Measurements from ENCODE around the gene MALRD1.

The MALRD1 gene

DNA sequence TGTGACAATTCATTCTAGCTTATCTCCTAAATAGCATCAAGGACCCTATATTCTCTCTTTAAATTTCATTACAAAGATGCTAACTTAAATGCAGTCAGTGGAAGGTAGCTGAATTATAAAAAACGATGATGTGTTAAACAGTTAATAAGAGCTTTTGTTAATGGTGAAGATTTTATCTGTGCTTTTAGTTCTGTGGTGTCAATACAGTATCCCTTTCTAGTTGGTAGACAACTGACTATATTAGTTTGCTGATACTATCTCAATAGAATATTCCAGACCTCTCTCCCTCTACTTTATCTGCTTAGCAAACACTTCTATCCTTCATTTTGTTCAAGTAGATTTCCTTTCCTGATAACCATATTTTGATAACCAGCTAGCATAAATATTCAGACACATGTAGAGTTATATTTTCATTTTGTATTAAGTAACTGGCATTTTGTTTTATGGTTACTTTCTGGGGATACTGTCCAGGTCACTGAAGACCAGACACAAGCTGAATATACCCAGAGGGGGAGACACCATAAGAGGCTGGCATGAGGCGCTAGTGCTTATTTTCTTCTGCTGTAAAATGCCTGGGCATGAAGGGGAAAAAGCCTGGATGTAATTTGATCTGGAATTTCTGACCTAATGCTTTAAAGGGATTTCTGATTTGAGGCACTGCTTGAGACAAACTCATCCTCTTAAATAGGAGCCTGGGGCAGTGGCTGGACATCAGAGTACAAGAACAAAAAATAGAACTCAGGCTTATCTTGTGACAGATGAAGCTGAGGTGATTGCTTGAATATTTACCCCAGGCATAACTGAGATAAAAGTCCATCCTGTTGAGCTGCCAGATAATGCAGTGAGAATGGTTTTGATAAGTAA, 197.5 kb downstream of the MALRD1 start:
- no peak for DNase-seq

DNA sequence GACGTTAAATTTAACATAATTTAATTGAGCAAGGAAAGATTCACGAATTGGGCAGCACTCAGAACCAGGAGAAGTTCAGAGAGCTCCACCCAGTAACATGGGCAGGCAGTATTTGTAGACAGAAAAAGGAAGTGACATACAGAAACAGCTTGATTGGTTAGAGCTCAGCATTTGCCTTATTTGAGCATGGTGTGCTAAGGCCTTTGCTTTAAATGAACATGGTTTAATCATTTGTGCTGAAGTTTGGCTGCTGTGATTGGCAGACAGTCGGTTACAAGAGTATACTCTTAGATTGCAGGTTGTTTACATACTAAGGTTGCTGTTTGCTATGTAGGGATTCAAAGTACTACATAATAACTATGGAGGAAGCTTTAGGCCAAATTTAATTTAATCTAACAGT, 199.2 kb downstream of the MALRD1 start:
- no peak for DNase-seq

DNA sequence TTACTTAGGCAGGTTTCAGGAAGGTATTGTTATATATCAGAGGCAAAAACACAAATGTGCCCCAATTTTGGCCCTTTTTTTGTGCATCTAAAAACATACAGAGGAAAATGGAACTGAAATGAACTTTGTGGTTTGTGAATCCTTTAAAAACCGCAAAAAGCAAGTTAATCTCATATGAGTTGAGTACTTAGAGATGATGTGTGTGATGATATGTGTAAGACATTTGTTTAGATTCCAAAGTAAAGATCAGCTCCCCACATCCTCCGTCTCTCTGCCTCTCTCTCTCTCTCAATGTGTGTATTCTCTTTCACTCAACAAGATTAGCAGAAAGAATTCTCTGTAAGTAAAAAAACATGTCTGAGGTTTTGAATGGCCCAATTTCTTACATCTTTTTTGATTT, 201.9 kb downstream of the MALRD1 start:
- no peak for DNase-seq

DNA sequence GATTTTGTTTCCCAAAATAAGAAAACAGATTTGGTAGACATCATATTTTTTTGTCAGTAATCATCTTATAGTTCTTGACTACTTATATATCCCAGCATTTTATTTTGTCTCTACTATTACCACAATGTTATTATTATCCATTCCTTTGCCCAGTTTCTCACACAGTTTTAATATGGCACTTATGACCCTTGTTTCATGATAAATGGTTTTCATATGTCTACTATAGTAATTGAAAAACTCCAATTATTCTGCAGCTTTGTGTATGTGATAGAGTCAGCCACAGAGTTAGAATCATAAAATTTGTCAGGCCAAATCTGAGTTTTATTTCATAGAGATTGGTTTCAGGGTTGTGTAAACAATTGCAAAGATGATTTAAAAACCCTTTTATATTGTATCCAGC, 203.9 kb downstream of the MALRD1 start:
- no peak for DNase-seq

DNA sequence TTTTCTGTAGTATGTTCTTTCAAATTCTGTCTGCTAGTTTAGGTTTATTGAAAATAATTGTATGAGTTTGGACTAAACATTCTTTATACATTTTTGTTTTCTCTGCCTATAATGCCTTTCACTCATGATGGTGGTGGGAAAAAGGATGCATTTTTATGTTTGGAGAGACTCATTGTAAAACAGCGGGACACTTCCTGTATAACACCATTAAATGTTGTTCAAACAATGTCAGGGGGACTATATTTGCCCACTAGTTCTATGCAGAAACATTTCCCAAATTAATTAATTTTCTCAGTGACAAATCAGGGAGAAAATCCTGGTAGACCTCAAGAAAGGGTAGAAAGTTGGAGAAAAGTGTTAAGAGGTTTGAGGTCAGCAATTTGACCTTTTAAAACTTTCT, 207.7 kb downstream of the MALRD1 start:
- no peak for DNase-seq

DNA sequence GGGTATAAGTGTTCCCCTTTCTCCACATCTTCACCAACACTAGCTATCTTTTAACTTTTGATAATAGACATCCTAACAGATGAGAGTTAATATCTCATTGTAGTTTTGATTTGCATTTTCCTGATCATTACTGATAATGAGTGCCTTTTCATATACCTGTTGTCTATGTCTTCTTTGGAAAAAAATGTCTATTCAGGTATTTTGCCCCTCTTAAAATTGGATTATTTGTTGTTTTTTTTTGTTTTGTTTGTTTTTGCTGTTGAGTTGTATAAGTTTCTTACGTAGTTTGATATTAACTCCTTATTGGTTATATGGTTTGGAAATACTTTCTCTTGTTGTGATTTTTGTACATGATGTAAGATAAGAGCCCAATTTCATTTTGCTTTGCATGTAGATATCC, 214.7 kb downstream of the MALRD1 start:
- no peak for DNase-seq

DNA sequence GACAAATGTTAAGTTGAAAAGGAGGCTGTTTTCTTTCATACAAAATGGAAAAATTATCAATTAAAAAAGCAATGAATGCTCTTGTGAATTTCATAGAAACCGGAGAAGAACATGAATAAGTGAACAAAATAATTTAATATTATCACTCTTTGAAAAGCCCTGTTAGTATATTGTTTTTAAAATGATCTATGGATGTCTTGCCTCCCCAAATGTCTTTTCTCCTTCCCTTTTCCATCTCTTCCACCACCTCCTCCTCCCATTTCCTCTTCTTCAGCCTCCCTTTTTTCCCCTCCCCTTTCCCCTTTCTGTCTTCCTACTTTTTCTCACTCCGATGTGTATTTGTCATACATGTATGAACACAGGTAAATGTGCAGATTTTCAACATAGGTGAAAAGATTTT, 234.7 kb downstream of the MALRD1 start:
- no peak for DNase-seq

DNA sequence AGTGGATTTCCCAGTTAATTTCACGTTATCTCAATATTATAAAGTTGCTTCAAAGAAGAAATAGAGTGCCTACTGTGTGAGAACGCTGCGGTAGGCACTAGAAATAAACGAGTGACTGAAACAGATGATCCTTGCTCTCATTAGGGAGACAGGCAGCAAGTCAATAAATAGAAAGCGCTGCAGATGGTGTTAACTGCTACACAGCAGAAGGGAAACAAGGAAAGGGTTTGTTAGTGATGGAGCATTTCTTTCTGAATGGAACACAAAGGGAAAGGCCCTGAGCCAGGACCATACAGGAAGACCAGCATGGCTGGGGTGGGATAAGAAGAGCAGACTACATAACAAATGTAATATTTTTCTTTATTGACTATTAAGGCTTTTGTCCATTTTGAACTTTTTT, 235.2 kb downstream of the MALRD1 start:
- DNase-seq = no peak

DNA sequence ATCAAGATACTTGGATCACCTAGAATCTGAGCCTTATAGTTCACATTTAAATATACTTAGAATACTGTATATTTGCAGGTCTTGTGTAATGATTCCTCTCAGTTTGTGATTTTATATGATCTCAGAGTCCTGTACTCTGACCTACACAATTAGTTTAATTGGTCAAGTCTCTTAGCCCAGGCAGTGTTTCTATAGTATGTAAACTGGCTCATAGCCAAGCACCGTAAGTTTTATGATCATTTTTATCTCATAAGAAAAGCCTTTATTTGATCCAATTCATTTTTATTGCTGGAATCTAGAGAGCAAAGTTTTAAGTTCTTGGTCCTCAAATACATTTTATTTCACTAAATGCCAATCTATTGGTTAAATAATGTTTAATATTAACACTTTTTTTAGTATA, 242.2 kb downstream of the MALRD1 start:
- DNase-seq = no peak

DNA sequence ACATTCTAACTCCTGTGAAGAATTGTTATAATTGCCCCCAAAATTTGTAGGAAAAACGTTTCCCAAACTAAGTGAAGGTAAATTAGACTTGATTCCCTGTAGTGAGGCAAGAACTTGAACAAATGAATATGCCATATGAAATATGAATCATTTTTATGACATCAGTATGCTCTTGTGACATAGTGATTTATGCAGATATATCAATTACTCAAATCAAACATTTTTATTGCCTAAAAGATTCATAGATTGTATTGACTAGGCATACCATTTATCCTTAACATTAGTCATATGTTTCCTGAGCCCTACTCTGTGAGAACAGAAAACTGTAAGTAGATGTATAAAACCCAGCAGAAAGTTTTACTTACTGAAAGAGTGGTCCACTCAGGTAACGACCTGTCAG, 245.6 kb downstream of the MALRD1 start:
- no peak for DNase-seq

DNA sequence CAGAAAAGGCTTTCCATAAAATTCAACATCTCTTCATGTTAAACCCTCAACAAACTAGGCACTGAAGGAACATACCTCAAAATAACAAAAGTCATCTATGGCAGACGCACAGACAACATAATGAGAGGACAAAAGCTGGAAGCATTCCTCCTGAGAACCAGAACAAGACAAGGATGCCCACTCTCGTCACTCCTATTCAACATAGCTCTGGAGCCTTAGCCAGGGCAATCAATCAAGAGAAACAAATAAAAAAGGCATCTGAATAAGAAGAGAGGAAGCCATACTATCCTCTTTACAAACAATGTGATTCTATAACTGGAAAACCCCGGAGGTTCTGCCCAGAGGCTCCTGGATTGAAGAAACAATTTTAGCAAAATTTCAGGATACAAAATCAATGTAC, 251.0 kb downstream of the MALRD1 start:
- DNase-seq = no peak

DNA sequence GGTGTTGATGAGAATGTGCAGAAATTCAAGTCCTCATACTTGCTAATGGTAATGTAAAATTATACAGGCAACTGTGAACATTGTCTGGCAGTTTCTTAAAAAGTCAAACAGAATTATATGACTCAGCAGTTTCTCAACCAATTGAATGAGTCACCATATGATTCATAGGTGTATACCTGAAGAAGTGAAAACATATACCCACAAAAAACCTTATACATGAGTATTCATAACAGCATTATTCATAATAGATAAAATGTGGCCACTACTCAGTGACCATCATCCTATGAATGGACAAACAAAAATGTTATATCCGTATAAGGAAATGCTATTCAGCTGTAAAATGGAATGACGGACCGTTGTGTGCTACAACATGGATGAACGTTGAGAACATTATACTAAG, 253.5 kb downstream of the MALRD1 start:
- no peak for DNase-seq

DNA sequence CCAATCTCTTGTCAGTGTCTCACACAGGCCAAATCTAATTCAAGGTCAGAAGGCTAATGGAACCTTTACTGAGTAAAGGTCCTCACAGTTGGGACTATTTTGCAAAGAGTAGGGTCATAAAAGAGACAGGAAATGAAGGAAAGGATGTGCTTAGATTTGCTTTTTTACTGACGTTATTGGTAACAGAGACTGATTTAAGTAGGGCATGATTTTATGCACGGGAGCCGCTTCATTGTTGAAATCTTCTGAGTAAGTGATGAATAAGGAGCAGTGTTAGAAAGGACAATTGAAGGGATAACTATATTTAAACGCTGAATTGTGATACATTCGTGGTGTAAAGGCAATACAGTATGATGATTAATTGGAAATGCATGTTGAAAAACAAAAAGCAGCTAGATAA, 261.5 kb downstream of the MALRD1 start:
- DNase-seq = no peak

DNA sequence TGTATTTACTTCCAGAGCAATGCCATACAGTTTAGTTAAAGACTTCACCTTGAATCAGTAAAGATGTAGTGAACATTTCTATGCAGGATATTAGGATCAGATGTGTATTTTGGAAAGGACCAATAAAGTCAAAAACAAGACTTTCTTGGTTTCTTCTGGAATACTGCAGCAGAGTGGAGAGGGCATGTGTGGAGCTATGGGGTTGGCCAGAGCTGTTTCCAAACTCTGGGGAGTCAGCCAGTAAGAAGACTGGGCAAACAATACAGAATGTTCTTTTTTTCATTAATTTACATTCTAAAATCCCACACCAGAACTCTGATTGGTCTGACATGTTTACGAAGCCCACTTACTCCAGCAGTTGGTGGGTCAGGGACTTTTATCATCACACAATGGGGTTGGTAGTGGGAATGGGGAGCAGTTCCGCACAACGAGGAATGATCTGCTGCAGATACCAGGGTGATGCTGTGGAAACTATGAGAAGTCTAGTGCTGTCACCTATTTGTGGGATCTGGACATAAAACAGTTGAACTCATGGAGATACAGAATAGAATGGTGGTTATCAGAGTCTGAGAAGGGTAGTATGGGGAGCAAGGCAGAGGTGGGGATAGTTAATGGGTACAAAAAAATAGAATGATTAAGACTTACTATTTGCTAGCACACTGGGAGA, 267.7 kb downstream of the MALRD1 start:
- DNase-seq = no peak

DNA sequence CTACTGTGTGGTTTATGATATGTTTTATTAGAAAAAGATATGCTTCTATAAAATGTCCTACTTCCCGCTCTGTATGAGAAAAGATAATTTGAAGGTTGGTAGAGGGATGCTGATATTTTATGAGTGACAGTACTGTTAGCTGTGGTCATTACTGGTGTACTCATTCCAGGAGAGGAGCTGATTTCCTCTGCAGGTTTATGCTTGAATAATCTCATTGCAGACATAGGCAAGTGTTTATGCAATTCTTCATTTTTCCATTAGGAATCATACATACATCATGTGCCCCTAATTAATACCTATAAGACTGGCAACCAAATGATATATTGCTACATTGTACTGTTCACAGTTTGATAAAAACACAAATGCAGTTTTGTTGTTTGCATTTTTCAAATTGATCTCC, 269.4 kb downstream of the MALRD1 start:
- no peak for DNase-seq

DNA sequence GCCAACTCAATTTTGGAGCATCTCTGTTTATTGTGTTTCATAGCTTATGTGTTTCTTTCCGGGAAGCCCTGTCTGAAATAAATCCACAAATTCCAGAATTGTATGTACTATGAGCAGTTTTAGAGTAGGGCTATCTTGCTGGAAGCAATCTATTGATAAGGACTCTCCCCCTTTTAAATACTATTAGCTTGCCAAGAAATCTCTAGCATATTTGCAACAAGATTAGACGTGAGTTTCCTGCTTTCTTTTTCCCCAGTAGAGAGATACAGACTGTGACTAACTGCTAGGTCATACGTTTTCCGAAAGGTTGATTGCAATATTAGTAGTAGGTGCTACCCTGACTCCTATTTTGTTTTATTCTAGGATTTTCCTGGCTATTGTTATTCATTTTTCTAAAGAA, 277.0 kb downstream of the MALRD1 start:
- no peak for DNase-seq

DNA sequence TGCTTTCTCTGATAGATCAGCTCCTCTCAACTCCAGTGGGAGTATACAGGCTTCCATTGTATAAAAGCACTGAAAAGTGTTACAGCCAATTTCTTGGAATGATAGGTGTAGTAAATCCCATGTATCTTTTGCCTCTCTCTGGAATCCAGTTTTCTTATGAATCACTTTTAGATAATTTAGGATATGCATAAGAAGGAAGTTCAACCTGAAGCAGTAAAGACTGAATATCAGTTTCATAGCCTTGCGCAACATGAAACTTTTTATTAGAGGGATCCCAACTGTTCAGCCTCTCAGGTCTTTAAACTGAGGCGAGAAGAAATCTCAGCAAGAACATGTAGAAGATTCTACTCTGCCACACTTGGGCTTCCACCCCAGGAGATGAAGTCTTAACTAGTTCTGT, 280.0 kb downstream of the MALRD1 start:
- no peak for DNase-seq

DNA sequence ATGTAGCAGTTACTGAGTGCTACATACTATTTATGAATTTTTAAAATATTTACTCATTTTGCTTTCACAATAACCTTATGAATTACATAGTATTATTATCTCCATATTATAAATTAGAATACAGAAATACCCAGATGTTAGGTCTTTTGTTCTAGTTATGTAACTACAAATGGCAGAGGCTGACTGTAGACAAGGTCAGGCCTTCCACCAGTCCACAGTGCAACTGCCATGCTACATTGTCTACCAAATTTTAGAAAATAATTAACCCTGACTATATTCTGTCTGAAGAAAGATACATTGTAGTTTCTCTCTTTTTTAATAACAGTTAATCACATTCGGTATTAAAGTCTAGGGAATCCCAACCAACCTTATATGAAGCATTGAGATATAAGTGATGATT, 280.9 kb downstream of the MALRD1 start:
- no peak for DNase-seq

DNA sequence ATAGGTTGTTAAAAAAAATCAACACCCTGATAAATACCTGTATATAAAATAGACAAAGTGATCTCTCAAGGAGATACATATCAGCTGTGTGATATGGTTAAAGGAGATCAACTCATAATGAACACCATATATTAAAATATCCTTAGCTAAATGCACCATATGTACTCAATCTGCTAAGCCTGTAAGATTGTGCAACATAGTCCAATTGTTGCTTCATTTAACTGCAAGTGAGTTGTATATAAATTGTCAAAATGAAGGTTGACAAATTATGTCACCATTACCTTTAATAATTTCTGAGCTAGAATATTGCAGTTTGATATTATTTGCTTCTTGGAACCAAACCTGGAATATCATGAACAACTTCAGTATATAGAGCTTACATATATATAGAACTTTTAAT, 283.7 kb downstream of the MALRD1 start:
- DNase-seq = no peak

DNA sequence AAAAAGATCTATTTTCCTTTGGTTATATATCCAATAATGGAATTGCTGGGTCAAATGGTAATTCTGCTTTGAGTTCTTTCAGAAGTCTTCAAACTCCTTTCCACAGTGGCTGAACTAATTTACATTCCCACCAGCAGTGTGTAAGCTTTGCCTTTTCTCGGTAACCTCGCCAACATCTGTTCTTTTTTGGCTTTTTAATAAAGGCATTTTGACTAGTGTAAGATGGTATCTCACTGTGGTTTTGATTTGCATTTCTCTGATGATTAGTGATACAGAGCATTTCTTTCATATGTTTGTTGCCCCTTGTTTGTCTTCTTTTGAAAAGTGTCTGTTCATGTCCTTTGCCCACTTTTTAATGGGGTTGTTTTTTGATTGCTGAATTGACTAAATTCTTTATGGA, 285.0 kb downstream of the MALRD1 start:
- no peak for DNase-seq

DNA sequence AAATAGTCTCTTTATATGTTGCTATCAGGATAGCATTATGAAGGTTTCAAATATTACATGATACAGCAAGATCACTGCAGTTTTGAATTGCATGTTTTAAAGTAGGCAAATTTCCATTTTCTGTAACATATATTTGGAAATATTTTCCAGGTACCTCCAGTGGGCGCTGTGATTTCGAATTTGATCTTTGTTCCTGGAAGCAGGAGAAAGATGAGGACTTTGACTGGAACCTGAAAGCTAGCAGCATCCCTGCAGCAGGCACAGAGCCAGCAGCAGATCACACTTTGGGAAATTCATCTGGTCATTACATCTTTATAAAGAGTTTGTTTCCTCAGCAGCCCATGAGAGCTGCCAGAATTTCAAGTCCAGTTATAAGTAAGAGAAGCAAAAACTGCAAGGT, 299.0 kb downstream of the MALRD1 start:
- DNase-seq = no peak

DNA sequence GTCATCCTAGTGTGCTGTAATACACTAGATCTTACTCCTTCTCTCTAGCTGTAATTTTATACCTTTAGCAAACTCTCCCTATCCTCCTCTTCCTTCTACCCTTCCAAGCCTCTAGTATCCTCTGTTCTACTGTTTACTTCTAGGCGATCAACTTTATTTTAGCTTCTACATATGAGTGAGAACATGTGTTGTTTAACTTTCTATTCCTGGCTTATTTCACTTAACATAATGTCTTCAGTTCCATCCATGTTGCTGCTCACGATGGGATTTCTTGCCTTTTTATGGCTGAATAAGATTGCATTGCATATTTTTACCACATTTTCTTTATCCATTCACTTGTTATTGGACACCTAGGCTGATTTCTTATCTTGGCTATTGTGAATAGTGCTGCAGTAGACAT, 318.6 kb downstream of the MALRD1 start:
- no peak for DNase-seq

DNA sequence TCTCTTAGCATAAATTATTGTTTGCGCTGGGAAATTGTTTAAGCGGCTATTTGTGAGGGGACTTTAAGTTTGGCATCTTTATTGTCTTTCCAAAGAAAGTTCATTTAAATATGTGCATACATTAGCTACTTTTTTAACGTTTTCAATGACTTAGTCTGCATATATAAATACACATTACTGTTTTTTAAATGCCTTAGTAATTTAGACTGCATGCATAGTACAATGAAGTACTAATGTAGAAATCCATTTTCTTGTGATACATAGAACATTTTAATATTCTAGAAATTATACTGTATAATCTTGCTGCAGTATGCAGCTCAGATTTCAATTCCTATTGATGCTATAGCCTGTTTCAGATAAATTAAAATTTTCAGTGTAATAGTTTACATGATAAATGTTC, 325.4 kb downstream of the MALRD1 start:
- DNase-seq = no peak

DNA sequence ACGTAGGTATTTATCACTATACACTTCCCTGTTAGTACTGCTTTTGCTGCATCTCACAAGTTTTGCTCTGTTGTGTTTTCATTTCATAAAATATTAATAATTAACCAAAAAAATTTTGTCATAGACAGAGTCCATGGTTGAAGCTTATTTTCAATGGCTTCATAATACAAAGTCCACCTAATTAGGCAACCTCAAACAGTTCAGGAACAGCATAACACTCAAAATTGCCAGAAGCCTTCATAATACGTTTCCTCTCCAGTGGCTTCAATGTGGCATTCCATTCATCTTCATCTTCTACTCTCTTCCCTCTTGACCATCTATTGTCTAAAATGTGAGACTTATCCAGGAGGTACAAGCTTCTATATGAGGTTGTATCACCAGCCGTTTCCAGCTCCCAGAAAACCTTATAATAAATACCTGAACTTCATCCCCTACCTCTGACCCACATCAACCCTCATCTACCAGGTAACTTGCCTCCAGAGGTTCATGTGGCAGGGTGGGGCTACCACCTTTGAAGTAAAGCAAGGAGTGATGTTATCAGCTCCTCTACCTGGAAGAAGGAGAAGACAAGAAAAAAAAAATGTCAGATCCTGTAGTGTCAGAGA, 337.3 kb downstream of the MALRD1 start:
- DNase-seq = no peak
